ENCODE results near the gene UPK2.
"Not testable (repeated sequence)": the region's sequence is repeated elsewhere in the genome, so short reads cannot be mapped to it uniquely, and the experiment has no call there.

UPK2 gene

DNA sequence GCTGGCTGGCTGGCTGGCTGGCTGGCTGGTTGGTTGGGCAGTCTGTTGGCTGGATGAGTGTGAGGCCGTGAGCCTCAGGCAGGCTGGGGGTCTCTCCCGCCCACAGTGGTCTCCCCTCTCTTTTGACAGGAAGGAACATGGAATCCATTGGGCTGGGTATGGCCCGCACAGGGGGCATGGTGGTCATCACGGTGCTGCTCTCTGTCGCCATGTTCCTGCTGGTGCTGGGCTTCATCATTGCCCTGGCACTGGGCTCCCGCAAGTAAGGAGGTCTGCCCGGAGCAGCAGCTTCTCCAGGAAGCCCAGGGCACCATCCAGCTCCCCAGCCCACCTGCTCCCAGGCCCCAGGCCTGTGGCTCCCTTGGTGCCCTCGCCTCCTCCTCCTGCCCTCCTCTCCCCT is 1.9 kb downstream of the UPK2 start:
- TF ChIP-seq, protein P1, sequence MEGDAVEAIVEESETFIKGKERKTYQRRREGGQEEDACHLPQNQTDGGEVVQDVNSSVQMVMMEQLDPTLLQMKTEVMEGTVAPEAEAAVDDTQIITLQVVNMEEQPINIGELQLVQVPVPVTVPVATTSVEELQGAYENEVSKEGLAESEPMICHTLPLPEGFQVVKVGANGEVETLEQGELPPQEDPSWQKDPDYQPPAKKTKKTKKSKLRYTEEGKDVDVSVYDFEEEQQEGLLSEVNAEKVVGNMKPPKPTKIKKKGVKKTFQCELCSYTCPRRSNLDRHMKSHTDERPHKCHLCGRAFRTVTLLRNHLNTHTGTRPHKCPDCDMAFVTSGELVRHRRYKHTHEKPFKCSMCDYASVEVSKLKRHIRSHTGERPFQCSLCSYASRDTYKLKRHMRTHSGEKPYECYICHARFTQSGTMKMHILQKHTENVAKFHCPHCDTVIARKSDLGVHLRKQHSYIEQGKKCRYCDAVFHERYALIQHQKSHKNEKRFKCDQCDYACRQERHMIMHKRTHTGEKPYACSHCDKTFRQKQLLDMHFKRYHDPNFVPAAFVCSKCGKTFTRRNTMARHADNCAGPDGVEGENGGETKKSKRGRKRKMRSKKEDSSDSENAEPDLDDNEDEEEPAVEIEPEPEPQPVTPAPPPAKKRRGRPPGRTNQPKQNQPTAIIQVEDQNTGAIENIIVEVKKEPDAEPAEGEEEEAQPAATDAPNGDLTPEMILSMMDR (IDR thresholded peaks at IDR 0.05) = no peak
- H3K4me3 Mint-ChIP-seq = no peak overlapping the region
- no peaks in the 10 kb centered on the region for H3K9me3 Mint-ChIP-seq
- peaks cover 49% of the 10 kb centered on the region for H3K27me3 Mint-ChIP-seq (ENCODE audit: low read depth, poor library complexity)
- no peak for DNase-seq
- H3K4me1 Mint-ChIP-seq = peaks cover 12% of the 10 kb centered on the region
- H3K36me3 Mint-ChIP-seq (ENCODE audit: low read depth) = no peaks in the 10 kb centered on the region
- H3K27ac Mint-ChIP-seq = no peak overlapping the region

GRCh38 chr11:118958577-118958976 is 2.5 kb downstream of the UPK2 start:
- no peaks in the 10 kb centered on the region for H3K36me3 Mint-ChIP-seq (ENCODE audit: low read depth)
- DNase-seq = no peak
- no peaks in the 10 kb centered on the region for H3K9me3 Mint-ChIP-seq
- H3K27me3 Mint-ChIP-seq (ENCODE audit: low read depth, poor library complexity) = peaks cover 47% of the 10 kb centered on the region
- H3K27ac Mint-ChIP-seq = no peak overlapping the region
- peaks cover 12% of the 10 kb centered on the region for H3K4me1 Mint-ChIP-seq
- no peak overlapping the region for H3K4me3 Mint-ChIP-seq
- TF ChIP-seq, protein P1 (IDR thresholded peaks at IDR 0.05) = no peak

DNA sequence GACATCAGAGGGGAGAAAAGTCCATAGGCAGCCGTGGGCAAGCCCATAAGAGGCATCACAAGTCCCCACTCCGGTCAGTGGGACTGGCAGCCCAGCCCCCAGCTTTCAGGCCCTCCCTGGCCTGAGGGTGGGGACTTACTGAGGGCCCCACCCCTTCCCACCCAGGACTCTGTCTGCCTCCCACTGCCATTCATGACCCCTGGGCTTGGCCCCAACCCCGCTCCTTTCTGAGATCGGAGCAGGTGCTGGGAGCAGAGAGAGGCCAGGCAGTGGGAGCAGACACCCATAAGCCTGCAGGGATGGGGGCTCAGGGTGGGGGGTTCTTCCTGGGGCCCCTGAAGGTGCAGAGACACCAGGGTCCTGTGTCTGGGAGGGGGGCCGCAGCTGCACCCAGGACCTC is 5.1 kb downstream of the UPK2 start:
- TF ChIP-seq, protein P1 (IDR thresholded peaks at IDR 0.05) = no peak
- no peaks in the 10 kb centered on the region for H3K9me3 Mint-ChIP-seq
- H3K4me1 Mint-ChIP-seq = peaks cover 4% of the 10 kb centered on the region
- H3K27me3 Mint-ChIP-seq (ENCODE audit: low read depth, poor library complexity) = peaks cover 28% of the 10 kb centered on the region
- no peaks in the 10 kb centered on the region for H3K36me3 Mint-ChIP-seq (ENCODE audit: low read depth)
- no peak for DNase-seq
- no peak overlapping the region for H3K27ac Mint-ChIP-seq
- no peak overlapping the region for H3K4me3 Mint-ChIP-seq

DNA sequence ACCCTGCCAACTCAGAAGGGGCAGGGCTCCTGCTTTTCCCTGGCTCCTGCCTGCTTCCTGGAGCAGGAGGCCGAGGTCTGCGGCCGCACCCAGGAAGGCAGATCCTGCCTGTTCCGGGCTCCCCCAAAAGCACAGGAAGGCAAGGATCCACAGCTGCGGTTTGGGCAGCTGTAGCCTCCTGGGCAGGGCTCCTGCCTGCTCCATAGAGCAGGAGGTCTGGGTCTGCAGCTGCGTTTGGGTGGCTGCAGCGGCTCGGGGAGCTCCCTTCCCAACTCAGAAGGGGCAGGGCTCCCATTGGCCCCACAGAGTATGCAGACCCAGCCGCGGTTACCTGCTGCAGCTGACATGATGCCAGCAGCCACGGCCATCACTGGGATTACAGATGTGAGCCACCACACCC is 5.5 kb downstream of the UPK2 start:
- no peaks in the 10 kb centered on the region for H3K9me3 Mint-ChIP-seq
- TF ChIP-seq, protein P1 (IDR thresholded peaks at IDR 0.05) = no peak
- H3K36me3 Mint-ChIP-seq (ENCODE audit: low read depth) = no peaks in the 10 kb centered on the region
- no peak overlapping the region for H3K4me3 Mint-ChIP-seq
- peaks cover under 1% of the 10 kb centered on the region for H3K4me1 Mint-ChIP-seq
- no peak overlapping the region for H3K27ac Mint-ChIP-seq
- H3K27me3 Mint-ChIP-seq (ENCODE audit: low read depth, poor library complexity) = peaks cover 26% of the 10 kb centered on the region
- no peak for DNase-seq

- not testable (repeated sequence) for H3K4me1 Mint-ChIP-seq
Observed at GRCh38 chr11:118969508-118969907, 13.4 kb downstream of the UPK2 start.

DNA sequence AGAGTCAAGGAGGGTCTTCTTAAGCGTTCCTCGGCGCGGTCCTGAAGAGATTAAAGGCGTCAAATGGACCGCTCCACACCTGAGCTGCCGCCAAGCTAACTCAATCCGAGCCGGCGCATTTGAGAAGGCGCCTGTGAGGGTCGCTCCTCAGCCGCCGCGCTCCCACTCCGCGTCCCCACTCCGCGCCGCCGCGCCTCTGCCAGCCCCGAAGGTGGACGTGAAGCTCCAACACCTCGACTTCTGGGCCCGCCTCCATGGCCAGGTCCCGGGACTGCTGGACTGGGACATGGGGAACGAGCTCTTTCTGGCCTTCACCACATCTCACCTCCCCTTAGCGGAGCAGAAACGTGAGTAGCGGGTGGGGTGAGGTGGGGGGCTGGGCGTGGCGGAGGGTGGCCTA is 15.5 kb downstream of the UPK2 start, which contains the start of gene FOXR1:
TSS of gene FOXR1 (plus strand) at position 116 of the 400 bp plus-strand sequence. CDS start at position 287, 171 bp downstream.
- TF ChIP-seq, protein P1 (IDR thresholded peaks at IDR 0.05) = no peak

More at GRCh38 chr11:118969508-118969907, 13.4 kb downstream of the UPK2 start:
- not testable (repeated sequence) for H3K4me3 Mint-ChIP-seq; H3K27ac Mint-ChIP-seq; DNase-seq; H3K36me3 Mint-ChIP-seq (ENCODE audit: low read depth)
- Mint-ChIP-seq H3K9me3 (peaks cover 12% of the 10 kb centered on the region), H3K27me3 (ENCODE audit: low read depth, poor library complexity) (peaks cover 16% of the 10 kb centered on the region)

More for the DNA sequence above, 15.5 kb downstream of the UPK2 start, which contains the start of gene FOXR1:
- DNase-seq = no peak
- Mint-ChIP-seq H3K4me1 (no peaks in the 10 kb centered on the region), H3K27ac (no peak within 1 kb of the TSS), H3K36me3 (ENCODE audit: low read depth) (no peaks in the 10 kb centered on the region), H3K9me3 (peaks cover 12% of the 10 kb centered on the region), H3K4me3 (no peak within 1 kb of the TSS), H3K27me3 (ENCODE audit: low read depth, poor library complexity) (peaks cover 29% of the 10 kb centered on the region)

Data from nephron progenitor cell (in vitro differentiated cells).